Mucosa of descending colon (tissue), 3 donors: Measurements from ENCODE around the gene NRG3. TPM values are rescaled to one million over a fixed set of nuclear protein-coding genes. Genes with fewer than 3 reads are reported as not detected.

Source experiments
- ATAC-seq: fragments of 200-7000 bp; cut with Tn5 transposase; one replicate; pipeline ENCODE4 v1.9.1; 2020; ENCODE audit warnings: mild to moderate bottlenecking, moderate library complexity
- DNase-seq, 3 donors: peaks; one replicate each; pipeline ENCODE4 v3.0.0-alpha.2; 2020
- H3K36me3 ChIP-seq: fragments of 200-600 bp; one replicate; pipeline ENCODE4 v1.8.0; 2021; ENCODE audit warnings: low read depth, mild to moderate bottlenecking
- H3K4me1 ChIP-seq: fragments of 200-600 bp; one replicate; pipeline ENCODE4 v1.8.0; 2021; ENCODE audit warnings: low read depth, mild to moderate bottlenecking
- H3K4me3 ChIP-seq: fragments of 200-600 bp; one replicate; pipeline ENCODE4 v1.8.0; 2021; ENCODE audit warnings: mild to moderate bottlenecking
- H3K9me3 ChIP-seq: fragments of 200-600 bp; one replicate; pipeline ENCODE4 v1.8.0; 2021; ENCODE audit warnings: mild to moderate bottlenecking
- intact Hi-C, 2 donors: fragments of 100-400 bp; cut with DNase I in 1 of 2; cut with micrococcal nuclease in 1 of 2; formaldehyde crosslinking; loops; one replicate each; pipeline versions ENCODE4 v1.11.0 to v1.11.1; 2022; cut with DNase I, micrococcal nuclease
- total RNA-seq, 3 donors: library from RNA; stranded (reverse); fragmentation: NEBNext Ultra II Directional in 2 of 3; extraction: Animal tissue kit (Norgen Biotek cat#: 25700) in 2 of 3; gene quantifications; one replicate each; pipeline versions ENCODE4 v1.2.1 to v1.2.4, GENCODE V29; 2021 to 2023
- TF ChIP-seq, protein P1 (sequence below): fragments of 200-600 bp; IDR thresholded peaks from one replicate; pipeline ENCODE4 v1.8.0; 2022; ENCODE audit warnings: antibody characterized with exemption, mild to moderate bottlenecking
- donor health status: DM: no; HTN: no; CAD: no; lungs with moderate emphysema.
- donor health status: DM: no; HTN: no; CAD: no.
- donor health status: DM: no; HTN: yes; CAD: no.

NRG3 gene
- total RNA-seq, 3 donors from 2014 or later: 0.12 to 0.73 (median 0.23) TPM

DNA sequence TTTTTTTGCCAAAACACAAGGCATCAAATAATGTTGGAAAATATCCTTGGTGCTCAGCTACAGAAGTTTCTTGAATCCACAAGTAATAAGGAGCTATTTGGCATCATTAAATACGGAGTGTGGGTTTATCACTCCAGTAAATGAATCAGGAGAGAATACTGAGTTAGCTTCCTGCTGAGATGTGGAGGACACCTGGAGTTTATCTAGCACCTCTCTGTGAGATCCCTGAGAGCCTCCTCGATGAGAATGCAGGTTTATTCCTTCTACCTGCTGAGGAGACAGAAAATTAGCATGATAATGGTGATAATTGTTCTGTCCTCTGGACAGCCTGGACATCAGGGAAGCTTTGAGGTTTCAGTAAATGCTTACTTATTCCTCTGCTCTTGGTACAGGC lies 40.5 kb downstream of the NRG3 start:
- TF ChIP-seq, protein P1, sequence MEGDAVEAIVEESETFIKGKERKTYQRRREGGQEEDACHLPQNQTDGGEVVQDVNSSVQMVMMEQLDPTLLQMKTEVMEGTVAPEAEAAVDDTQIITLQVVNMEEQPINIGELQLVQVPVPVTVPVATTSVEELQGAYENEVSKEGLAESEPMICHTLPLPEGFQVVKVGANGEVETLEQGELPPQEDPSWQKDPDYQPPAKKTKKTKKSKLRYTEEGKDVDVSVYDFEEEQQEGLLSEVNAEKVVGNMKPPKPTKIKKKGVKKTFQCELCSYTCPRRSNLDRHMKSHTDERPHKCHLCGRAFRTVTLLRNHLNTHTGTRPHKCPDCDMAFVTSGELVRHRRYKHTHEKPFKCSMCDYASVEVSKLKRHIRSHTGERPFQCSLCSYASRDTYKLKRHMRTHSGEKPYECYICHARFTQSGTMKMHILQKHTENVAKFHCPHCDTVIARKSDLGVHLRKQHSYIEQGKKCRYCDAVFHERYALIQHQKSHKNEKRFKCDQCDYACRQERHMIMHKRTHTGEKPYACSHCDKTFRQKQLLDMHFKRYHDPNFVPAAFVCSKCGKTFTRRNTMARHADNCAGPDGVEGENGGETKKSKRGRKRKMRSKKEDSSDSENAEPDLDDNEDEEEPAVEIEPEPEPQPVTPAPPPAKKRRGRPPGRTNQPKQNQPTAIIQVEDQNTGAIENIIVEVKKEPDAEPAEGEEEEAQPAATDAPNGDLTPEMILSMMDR: no peak
- Histone ChIP-seq H3K4me3 (no peak overlapping the region), H3K4me1 (no peaks in the 10 kb centered on the region), H3K36me3 (no peaks in the 10 kb centered on the region), H3K9me3 (no peaks in the 10 kb centered on the region)
- no peak for DNase-seq
- intact Hi-C loops: no loop called here
- no peak for ATAC-seq

DNA sequence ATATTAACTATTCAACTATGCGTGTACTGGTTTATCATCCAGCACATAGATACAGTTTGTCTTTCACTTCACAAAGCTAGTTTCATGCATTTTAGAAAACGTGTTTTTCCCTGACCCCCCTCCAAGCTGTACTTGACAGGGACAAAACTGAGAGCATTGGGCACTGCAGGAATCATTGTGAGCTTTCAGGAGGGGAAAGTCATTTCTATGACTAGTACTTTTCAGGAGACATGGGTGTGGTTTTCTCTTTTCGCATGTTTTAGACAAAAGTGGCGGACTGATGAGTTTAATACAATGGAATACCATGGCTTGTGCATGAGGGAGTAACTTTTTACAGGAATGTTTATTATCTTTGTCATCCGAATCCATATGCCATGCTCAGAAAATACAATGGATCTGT lies 42.7 kb downstream of the NRG3 start:
- no peak for DNase-seq
- TF ChIP-seq, protein P1: no peak
- H3K4me1 ChIP-seq: no peaks in the 10 kb centered on the region
- H3K36me3 ChIP-seq: no peaks in the 10 kb centered on the region
- no peaks in the 10 kb centered on the region for H3K9me3 ChIP-seq
- intact Hi-C loops: no loop called here
- ATAC-seq: no peak
- no peak overlapping the region for H3K4me3 ChIP-seq

DNA sequence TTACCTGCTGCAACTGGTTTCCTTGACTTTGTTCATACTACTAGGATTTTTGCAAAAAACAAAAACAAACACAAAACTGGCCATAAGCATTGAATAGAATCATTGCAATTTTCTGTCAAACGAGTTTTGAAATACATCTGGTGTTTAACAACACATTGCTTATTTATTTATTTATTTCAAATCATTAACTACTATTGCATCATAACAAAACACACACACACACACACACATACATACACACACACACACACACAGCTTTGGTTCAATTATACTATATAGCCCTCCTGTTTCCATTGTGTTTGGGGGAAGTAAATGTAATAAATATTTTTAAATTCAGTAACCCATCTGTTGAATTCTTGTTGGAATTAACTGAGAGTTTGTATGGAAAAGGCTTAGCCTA lies 43.8 kb downstream of the NRG3 start:
- Histone ChIP-seq H3K9me3 (no peaks in the 10 kb centered on the region), H3K4me1 (no peaks in the 10 kb centered on the region), H3K4me3 (no peak overlapping the region), H3K36me3 (no peaks in the 10 kb centered on the region)
- DNase-seq (no peak), ATAC-seq (no peak)
- intact Hi-C loops: no loop called here
- TF ChIP-seq, protein P1: no peak

DNA sequence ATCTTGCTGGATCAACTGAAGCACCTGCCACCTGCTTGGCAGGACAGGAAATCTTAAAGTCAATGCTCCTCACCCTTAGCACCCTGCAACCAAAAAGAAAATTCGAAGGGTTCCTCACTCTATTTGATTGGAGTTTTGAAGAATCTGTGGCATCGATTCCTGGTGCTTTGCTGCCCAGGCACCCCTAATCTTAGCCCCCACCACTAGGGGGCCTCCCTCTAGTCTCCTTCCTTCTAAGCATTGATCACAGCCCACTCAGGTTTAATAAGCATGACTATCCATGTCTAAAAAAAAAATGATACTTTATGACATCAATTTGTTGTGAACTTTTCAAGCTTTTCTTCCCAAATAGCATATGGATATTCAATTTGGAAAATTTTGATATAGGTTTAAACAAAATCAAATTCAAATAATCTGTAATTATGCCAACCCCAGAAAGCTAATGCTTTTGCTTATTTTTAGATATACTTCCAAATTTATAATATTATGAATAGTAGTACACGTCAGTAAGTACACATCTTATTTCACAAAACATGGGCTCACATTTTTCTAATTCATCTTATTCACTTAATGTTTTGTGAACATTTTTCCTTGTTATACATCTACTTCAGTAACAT lies 45.3 kb downstream of the NRG3 start:
- Histone ChIP-seq H3K36me3 (no peaks in the 10 kb centered on the region), H3K4me1 (no peaks in the 10 kb centered on the region), H3K4me3 (no peak overlapping the region), H3K9me3 (no peaks in the 10 kb centered on the region)
- TF ChIP-seq, protein P1: no peak
- ATAC-seq (no peak), DNase-seq (peak in 1 of 3 donors; percentile 6)
- intact Hi-C loops: no loop called here

DNA sequence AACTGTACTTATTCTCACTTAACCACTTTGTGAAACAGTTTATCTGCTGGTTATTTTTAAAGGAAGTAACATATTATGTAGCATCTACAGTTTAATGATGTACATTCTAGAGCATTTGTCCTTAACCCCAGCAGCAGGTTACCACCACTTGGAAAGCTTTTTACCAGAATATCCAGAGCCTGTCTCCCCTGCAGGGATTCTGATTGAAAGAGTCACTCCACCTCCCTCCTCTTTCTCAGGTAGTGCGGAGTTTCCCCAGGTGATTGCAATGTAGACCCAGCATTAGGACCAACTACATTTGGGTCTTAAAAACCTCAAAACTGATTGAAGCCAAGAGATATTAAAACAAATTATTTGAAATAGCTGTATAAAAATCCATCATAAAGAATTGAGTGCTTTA lies 53.1 kb downstream of the NRG3 start:
- TF ChIP-seq, protein P1: no peak
- DNase-seq (no peak), ATAC-seq (no peak)
- Histone ChIP-seq H3K9me3 (no peaks in the 10 kb centered on the region), H3K4me1 (no peaks in the 10 kb centered on the region), H3K36me3 (no peaks in the 10 kb centered on the region), H3K4me3 (no peak overlapping the region)
- intact Hi-C loops: no loop called here

DNA sequence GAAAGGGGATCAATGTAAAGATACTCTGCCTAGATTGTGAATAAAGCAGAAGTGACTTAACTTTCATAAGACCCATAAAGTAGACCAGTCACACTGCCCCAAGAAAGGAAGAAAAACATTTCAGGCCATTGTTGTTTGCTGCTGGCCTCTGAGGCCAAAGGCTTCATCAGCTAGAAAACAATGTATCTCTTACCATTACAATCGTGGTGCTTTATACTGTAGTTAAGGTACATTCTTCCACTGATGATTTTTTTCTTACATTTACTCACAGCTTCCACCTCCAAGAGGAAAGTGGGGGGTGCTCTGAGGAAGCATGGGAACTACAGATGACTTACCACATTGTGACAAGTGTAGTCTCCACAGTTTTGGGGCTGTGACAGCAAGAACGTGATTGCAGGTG lies 68.6 kb downstream of the NRG3 start:
- Histone ChIP-seq H3K36me3 (no peaks in the 10 kb centered on the region), H3K9me3 (peaks cover 2% of the 10 kb centered on the region), H3K4me1 (no peaks in the 10 kb centered on the region), H3K4me3 (no peak overlapping the region)
- intact Hi-C loops: no loop called here
- DNase-seq (no peak), ATAC-seq (no peak)
- TF ChIP-seq, protein P1: no peak
